Measurements from ENCODE around the gene EME1.

DNA sequence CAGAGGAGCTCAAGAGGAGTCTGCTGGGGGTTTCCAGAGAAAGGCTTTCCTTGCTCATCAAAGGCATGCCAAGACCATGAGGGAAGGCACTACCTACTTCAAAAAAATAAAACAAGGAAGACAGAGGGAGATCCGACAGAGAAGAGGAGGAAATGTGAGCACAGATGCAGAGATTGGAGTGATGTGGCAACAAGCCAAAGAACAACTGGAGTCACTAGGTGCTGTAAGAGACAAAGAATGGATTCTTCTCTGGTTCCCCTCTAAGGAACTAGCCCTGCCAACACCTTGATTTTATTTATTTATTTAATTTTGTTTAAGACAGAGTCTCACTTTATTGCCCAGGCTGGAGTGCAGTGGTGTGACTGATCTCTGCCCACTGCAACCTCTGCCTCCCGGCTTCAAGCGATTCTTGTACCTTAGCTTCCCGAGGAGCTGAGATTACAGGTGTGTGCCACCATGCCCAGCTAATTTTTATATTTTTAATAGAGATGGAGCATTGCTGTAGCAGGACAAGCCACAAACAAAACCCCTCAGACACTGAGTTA lies 39.2 kb downstream of the EME1 start:
- TF ChIP-seq, protein P1, sequence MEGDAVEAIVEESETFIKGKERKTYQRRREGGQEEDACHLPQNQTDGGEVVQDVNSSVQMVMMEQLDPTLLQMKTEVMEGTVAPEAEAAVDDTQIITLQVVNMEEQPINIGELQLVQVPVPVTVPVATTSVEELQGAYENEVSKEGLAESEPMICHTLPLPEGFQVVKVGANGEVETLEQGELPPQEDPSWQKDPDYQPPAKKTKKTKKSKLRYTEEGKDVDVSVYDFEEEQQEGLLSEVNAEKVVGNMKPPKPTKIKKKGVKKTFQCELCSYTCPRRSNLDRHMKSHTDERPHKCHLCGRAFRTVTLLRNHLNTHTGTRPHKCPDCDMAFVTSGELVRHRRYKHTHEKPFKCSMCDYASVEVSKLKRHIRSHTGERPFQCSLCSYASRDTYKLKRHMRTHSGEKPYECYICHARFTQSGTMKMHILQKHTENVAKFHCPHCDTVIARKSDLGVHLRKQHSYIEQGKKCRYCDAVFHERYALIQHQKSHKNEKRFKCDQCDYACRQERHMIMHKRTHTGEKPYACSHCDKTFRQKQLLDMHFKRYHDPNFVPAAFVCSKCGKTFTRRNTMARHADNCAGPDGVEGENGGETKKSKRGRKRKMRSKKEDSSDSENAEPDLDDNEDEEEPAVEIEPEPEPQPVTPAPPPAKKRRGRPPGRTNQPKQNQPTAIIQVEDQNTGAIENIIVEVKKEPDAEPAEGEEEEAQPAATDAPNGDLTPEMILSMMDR (IDR thresholded peaks at IDR 0.05; ENCODE audit: low read depth, low read length, poor library complexity, severe bottlenecking) = no peak
- no peak for TF ChIP-seq EZH2phosphoT487 (IDR thresholded peaks at IDR 0.05; ENCODE audit: borderline replicate concordance, low read length)
